Gastrocnemius medialis (tissue), 4 donors: Measurements from ENCODE around the gene TCF4.

Source experiments
- POLR2A ChIP-seq, 2 donors: fragments of 450-650 bp; IDR thresholded peaks; one replicate each; pipeline ENCODE4 v1.6.1; 2017; ENCODE audit warnings: antibody characterized with exemption in 2 of 2, mild to moderate bottlenecking in 2 of 2, moderate library complexity in 2 of 2
- TF ChIP-seq, protein P1 (sequence below), 5 experiments: fragments of 450-650 bp in 3 of 5; fragments of 200-600 bp in 2 of 5; sonication (generic) in 2 of 5; IDR thresholded peaks in 4 of 5; conservative IDR thresholded peaks in 1 of 5; 1 replicate in 4 of 5; 2 replicates in 1 of 5; pipeline ENCODE4 v1.5.1; 2016 to 2019; ENCODE audit warnings: antibody characterized with exemption in 5 of 5, mild to moderate bottlenecking in 3 of 5, moderate library complexity in 3 of 5

DNA sequence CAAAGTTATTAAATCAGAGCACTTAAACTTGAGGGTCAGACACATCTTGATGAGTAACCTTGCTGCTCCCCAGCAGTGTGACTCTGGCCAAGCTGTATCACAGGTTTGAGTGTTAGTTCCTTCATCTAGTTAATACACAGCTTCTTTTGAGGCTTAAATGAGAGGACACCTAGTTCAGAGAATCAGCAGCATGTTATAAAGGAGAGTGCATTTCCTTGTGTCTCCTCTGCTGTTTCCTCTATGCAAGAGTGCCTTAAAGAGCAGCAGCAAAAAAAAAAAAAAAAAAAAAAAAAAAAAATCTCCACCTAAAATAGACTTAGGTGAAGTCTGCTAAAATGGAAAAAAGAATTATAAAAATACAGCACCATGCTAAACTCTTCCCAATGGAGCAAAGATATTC, 261.9 kb downstream of the TCF4 start:
- no peak for TF ChIP-seq POLR2A (IDR thresholded peaks at IDR 0.05)
- TF ChIP-seq, protein P1, sequence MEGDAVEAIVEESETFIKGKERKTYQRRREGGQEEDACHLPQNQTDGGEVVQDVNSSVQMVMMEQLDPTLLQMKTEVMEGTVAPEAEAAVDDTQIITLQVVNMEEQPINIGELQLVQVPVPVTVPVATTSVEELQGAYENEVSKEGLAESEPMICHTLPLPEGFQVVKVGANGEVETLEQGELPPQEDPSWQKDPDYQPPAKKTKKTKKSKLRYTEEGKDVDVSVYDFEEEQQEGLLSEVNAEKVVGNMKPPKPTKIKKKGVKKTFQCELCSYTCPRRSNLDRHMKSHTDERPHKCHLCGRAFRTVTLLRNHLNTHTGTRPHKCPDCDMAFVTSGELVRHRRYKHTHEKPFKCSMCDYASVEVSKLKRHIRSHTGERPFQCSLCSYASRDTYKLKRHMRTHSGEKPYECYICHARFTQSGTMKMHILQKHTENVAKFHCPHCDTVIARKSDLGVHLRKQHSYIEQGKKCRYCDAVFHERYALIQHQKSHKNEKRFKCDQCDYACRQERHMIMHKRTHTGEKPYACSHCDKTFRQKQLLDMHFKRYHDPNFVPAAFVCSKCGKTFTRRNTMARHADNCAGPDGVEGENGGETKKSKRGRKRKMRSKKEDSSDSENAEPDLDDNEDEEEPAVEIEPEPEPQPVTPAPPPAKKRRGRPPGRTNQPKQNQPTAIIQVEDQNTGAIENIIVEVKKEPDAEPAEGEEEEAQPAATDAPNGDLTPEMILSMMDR (IDR thresholded peaks at IDR 0.05 in 4 of 5, conservative IDR thresholded peaks at IDR 0.05 in 1 of 5), result no peak
